IPS DF 6.9 (cell line): Measurements from ENCODE around the gene SEMA6B.

Experiments
- DNase-seq: peaks from one replicate; pipeline ENCODE4 v3.0.0-alpha.2; 2013; ENCODE audit warnings: low read depth, low spot score
- H3K27ac ChIP-seq: one replicate; pipeline ENCODE4 v1.5.1; 2013; ENCODE audit warnings: low read length, control low read depth
- H3K27me3 ChIP-seq: 2 replicates; pipeline ENCODE4 v1.6.1; 2013; ENCODE audit warnings: mild to moderate bottlenecking, low read length; ENCODE audit not compliant: control insufficient read depth, insufficient read depth
- H3K36me3 ChIP-seq: 2 replicates; pipeline ENCODE4 v1.6.1; 2013; ENCODE audit warnings: low read length; ENCODE audit not compliant: control insufficient read depth, insufficient read depth
- H3K4me1 ChIP-seq: 2 replicates; pipeline ENCODE4 v1.6.1; 2013; ENCODE audit warnings: low read length; ENCODE audit not compliant: control insufficient read depth, insufficient read depth
- H3K4me3 ChIP-seq: 2 replicates; pipeline ENCODE4 v1.5.1; 2013; ENCODE audit warnings: mild to moderate bottlenecking, low read length
- H3K9me3 ChIP-seq: 2 replicates; pipeline ENCODE4 v1.6.1; 2013; ENCODE audit warnings: low read length, inconsistent platforms; ENCODE audit not compliant: control insufficient read depth, insufficient read depth
- WGBS: extraction: QIAGEN DNeasy Blood & Tissue Kit; methylation state at CpG from one replicate; pipeline ENCODE4 v1.1.7; 2013; ENCODE audit warnings: mixed read lengths, missing lambda C conversion rate; ENCODE audit not compliant: insufficient read length, insufficient coverage; 5-methylcytosine and 5-hydroxymethylcytosine counted together

The SEMA6B gene

DNA sequence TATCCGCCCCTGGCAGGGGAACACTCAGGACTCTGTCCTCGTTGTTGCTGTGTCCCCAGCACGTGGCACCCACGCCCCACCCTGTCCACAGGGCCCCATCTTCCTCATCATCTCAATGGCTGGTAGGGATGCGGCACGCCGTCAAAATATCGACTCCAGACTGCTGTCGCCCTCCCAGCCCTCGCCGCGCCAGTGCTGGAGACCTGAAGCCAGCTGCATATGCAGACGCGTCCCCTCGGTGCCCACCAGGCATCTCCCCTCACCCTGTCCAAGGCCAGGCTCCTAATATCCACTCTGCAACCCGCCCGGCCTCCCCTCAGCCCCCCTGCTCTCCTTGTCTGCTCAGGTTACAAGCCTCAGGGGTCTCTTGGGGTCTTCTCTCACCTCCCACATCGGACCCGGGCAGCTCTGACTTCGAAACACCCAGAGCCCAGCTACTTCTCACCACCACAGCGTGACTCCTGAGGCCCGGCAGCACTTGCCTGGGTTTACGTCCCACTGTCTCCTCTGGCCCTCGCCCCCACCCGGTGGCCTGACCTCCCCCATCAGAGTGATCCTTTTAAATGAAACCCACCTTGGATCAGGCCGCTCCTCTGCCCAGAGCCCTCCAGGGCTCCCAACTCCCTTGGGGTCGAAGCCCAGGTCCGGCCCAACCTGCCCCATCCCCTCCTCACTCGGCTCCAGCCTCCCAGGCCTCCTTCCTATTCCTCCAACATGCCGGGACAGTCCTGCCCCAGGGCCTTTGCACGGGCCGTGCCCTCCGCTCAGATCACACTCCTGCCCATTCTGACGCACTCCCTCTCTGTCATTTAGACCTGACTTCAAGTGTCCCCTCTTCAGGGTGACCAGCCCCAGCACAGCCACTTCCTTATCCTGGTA is 53.7 kb downstream of the SEMA6B start:
- Histone ChIP-seq H3K36me3 (peaks cover 22% of the 10 kb centered on the region), H3K27me3 (no peaks in the 10 kb centered on the region), H3K9me3 (no peaks in the 10 kb centered on the region), H3K4me3 (no peak overlapping the region), H3K27ac (no peak overlapping the region), H3K4me1 (no peaks in the 10 kb centered on the region)
- no CpG with 5 or more reads among the region's 34 CpGs for WGBS
- DNase-seq = no peak

DNA sequence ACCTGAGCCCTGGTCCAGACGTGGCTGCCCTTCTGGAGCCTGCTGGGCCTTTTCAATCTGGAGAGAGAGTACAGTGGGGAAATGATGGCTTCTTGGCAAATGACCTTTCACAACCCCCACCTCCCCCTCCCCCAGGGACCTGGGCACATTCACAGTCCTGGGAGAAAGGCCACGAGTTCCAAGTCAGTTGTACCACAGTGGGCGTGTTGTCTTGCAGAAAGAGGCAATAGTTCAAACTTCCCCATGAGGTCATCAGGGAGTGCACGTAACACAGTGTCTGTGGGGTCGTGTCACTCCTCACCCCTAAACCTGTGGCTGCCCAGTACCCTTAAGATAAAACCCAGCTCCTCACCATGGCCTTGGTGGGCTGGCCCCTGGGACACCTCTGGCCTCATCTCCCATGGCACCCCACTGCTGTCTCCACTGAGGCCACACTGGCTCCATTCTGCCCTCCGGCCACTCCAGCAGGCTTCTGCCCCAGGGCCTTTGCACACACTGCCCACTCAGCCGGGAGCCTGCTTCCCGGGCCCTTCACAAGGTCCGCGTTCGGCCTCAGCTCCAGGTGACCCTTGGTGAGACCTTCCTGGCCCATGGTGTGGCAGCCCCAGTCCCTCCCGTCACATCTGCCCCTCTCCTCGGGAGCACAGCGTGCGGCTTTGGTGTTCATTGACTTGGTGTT is 54.5 kb downstream of the SEMA6B start:
- WGBS = no CpG with 5 or more reads among the region's 15 CpGs
- H3K4me1 ChIP-seq = no peaks in the 10 kb centered on the region
- no peak for DNase-seq
- H3K9me3 ChIP-seq = no peaks in the 10 kb centered on the region
- no peak overlapping the region for H3K27ac ChIP-seq
- no peaks in the 10 kb centered on the region for H3K27me3 ChIP-seq
- no peak overlapping the region for H3K4me3 ChIP-seq
- peaks cover 24% of the 10 kb centered on the region for H3K36me3 ChIP-seq

DNA sequence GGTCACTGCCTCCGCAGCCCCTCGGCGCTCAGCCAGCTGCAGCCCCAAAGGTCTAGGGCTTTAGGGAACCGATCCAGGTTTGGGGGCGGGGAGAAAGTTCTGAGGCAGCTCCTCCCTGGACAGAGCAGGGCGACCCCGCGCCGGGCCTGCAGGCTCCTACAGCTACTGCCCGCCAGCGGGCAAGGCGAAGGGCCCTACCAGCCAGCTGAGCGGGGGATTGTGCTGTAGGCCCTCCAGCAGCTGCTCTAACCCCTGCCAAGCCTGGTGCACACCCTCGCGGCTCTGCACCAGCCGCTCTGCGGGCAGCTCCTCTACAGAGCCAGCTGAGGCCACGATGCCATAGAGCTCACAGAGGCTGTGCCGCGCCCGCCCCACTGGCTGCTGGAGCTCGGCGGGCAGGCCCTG is 55.2 kb downstream of the SEMA6B start:
- WGBS = no CpG with 5 or more reads among the region's 23 CpGs
- no peak overlapping the region for H3K27ac ChIP-seq
- peaks cover 24% of the 10 kb centered on the region for H3K36me3 ChIP-seq
- no peak for DNase-seq
- no peaks in the 10 kb centered on the region for H3K4me1 ChIP-seq
- H3K27me3 ChIP-seq = no peaks in the 10 kb centered on the region
- H3K4me3 ChIP-seq = no peak overlapping the region
- no peaks in the 10 kb centered on the region for H3K9me3 ChIP-seq

DNA sequence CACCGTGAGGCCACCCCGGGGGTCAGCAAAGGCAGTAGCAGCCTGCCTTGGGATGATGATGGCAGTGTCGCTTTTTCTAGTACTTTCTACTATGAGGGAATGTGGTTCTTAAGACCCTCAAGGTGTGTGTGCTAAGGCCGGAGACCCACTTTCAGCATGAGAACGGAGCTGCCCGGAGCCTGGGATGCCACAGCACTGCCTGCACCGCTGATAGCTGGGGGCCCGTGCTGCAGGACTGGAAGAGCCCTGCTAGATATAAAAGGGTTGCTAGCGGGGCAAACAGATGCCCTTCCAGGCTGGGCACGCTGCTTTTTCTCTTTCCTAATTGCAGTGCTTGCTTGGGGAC is 55.7 kb downstream of the SEMA6B start:
- no CpG with 5 or more reads among the region's 10 CpGs for WGBS
- no peak overlapping the region for H3K4me3 ChIP-seq
- DNase-seq = no peak
- H3K9me3 ChIP-seq = no peaks in the 10 kb centered on the region
- no peaks in the 10 kb centered on the region for H3K27me3 ChIP-seq
- H3K4me1 ChIP-seq = no peaks in the 10 kb centered on the region
- peaks cover 25% of the 10 kb centered on the region for H3K36me3 ChIP-seq
- no peak overlapping the region for H3K27ac ChIP-seq

DNA sequence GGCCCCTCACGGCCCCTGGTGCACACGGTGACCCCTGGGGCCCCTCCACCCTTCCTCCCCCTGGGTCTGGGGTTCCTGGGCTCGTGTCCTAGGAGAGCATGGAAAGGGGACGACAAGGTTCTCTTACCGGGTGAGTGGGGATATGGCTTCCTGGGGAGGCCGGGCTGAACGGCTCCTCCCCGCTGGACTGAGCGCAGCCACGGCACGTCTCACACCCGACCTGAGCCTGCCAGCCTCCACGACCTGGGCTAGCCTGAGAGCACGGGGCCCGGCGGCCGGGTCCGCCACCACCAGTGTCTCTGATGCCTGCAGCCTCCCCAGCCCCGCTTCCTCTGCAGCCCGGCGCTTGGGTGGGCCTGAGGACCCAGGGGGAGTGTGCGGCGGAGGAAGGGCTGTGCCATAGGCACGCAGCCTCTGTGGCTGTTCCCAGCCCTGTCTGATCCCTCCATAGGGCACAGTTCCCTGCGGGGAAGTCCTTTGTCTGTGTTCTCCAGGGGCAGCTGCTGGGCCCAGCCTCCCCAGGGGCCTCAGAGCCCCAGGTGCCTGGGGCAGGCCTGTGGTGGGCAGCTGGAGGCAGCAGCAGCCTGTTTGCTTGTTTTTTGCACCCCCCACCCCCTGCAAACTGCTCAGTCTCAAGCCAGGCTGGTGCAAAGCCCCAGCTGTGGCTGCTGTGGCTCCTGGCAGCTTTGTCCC is 56.2 kb downstream of the SEMA6B start:
- no peak overlapping the region for H3K4me3 ChIP-seq
- no peaks in the 10 kb centered on the region for H3K27me3 ChIP-seq
- WGBS = no CpG with 5 or more reads among the region's 25 CpGs
- H3K9me3 ChIP-seq = no peaks in the 10 kb centered on the region
- no peak overlapping the region for H3K27ac ChIP-seq
- no peak for DNase-seq
- peaks cover 30% of the 10 kb centered on the region for H3K36me3 ChIP-seq
- H3K4me1 ChIP-seq = no peaks in the 10 kb centered on the region

DNA sequence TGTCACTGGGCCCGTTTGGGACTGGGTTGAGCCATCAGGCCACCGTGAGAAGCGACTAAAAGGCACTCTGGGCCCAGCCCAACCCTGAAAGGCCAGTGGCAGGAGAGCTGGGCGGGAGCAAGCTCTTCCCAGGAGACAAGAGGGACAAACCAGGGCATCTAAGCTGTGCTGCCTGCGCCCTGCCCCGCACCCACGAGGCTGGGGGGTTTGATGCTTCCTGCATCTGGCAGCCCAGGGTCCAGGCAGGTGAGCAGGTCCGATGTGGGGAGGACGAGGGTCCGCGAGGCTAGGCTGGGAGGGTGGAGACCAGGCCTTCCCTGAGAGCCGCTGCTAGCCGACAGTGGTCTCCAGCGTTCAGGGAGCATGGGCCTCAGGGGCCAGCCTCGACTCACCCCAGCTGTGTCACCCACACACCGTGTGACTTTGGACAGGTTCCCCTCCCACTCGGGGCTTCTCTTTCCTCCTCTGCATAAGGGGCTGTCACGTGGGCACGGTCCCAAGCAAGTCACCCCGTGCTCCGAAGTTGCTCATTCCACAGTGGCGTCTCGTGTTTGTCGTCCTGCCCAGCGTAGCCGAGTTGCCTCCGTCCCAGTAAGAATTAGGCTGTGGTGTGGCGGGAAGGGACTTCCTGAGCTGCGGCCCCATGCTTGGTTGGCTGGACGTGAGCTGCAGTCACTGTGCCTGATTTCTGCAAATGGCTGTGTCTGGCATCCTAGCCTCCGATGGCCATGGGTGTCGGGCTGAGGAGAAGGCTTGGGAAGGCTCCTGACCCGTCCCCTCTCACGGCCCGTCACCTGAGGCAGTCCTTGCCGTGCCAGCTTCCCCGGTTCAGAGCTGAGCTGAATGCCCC is 57.0 kb downstream of the SEMA6B start:
- Histone ChIP-seq H3K36me3 (peaks cover 38% of the 10 kb centered on the region), H3K27me3 (no peaks in the 10 kb centered on the region), H3K9me3 (no peaks in the 10 kb centered on the region), H3K4me3 (no peak overlapping the region), H3K27ac (no peak overlapping the region), H3K4me1 (no peaks in the 10 kb centered on the region)
- no peak for DNase-seq
- WGBS = no CpG with 5 or more reads among the region's 37 CpGs

DNA sequence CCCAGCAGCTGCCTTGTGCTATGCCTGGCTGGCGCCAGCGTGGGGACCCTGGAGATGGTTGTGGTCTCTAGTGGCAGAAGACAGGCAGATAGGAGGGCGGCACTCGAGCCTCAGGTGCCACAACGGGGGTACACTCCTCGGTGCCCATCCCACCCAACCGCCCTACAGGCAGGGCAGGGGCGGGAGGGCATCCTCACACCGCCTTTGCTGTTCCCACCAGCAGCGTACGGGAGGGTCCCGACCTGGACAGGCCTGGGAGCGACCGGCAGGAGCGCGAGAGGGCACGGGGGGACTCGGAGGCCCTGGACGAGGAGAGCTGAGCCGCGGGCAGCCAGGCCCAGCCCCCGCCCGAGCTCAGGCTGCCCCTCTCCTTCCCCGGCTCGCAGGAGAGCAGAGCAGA is 57.8 kb downstream of the SEMA6B start:
- no peak for DNase-seq
- Histone ChIP-seq H3K27me3 (no peaks in the 10 kb centered on the region), H3K27ac (no peak overlapping the region), H3K4me1 (no peaks in the 10 kb centered on the region), H3K4me3 (no peak overlapping the region), H3K36me3 (peaks cover 40% of the 10 kb centered on the region), H3K9me3 (no peaks in the 10 kb centered on the region)
- no CpG with 5 or more reads among the region's 25 CpGs for WGBS

DNA sequence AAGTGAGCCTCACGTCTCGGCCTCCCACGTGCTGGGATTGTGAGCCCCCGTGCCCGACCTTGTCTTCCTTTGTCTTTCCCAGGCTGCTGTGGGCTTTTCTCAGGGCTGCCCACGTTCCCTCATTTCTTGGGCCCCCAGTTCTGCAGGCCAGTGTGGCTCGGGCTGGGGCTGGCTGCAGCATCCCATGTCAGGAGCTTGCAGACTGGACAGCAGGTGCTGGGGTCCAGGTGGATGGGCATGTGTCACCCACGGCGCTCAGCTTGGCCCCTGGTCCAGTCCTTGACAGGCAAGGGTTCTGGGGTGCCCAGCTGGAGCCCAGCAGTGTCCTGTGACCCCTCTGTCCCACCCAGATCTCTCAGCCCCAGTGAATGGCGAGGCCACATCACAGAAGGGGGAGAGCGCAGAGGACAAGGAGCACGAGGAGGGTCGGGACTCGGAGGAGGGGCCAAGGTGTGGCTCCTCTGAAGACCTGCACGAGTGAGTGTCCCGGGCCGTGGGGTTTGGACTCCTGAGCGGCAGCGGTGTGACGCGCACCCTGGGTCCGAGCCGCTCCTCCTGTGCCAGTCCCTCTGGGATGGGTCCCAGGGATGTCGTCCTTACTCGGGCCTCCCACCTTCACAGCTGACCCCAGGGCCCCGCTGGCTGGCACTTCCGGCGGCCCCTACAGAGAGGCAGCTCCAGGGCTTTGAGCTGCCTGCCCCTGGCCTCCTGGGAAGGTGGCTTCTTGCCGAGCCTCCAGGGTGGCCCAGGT is 58.5 kb downstream of the SEMA6B start:
- Histone ChIP-seq H3K4me3 (no peak overlapping the region), H3K27ac (no peak overlapping the region), H3K27me3 (no peaks in the 10 kb centered on the region), H3K36me3 (peaks cover 46% of the 10 kb centered on the region), H3K4me1 (no peaks in the 10 kb centered on the region), H3K9me3 (no peaks in the 10 kb centered on the region)
- no peak for DNase-seq
- no CpG with 5 or more reads among the region's 29 CpGs for WGBS

DNA sequence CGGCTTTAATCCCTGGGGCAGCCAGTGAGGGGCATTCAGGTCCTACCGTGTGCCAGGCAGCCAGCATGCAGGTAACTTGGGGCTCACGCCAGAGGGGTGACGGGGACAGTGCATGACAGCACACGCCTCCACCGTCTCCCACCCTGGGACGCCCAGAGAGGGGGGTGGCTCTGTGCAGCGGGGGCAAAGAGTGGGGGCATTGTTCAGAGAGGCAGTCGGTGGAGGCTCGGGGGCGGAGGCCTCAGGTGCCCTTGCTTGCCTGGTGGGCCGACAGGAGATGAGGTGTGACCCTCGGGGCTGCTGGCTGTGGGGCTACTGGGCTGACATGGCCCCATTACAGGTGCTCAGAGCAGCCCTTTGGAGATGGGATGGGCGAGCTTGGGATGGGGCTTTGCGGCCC is 59.6 kb downstream of the SEMA6B start:
- Histone ChIP-seq H3K36me3 (peaks cover 51% of the 10 kb centered on the region), H3K4me3 (no peak overlapping the region), H3K9me3 (no peaks in the 10 kb centered on the region), H3K27me3 (no peaks in the 10 kb centered on the region), H3K27ac (no peak overlapping the region), H3K4me1 (no peaks in the 10 kb centered on the region)
- WGBS = no CpG with 5 or more reads among the region's 15 CpGs
- DNase-seq = no peak
